OCI-LY1 (cell line): ENCODE data around the gene MADD.

Experiments used
- H2AFZ ChIP-seq: fragments of 200-600 bp; sonication (generic), shearing (Covaris generic); 2 replicates; pipeline ENCODE4 v1.6.0; 2014; ENCODE audit warnings: antibody characterized with exemption, mild to moderate bottlenecking, low read length
- H3F3A ChIP-seq: fragments of 200-600 bp; sonication (generic), shearing (Covaris generic); 2 replicates; pipeline ENCODE4 v1.6.0; 2014; ENCODE audit warnings: mild to moderate bottlenecking, antibody characterized with exemption, low read length, moderate library complexity; ENCODE audit not compliant: insufficient read depth
- H3K27ac ChIP-seq: fragments of 200-600 bp; sonication (generic); 2 replicates; pipeline ENCODE4 v1.5.1; 2014; ENCODE audit warnings: low read length, mixed run types, mild to moderate bottlenecking, low read depth; ENCODE audit not compliant: poor library complexity, severe bottlenecking
- H3K27me3 ChIP-seq: fragments of 200-600 bp; sonication (generic); 2 replicates; pipeline ENCODE4 v1.6.0; 2014; ENCODE audit warnings: antibody characterized with exemption, mild to moderate bottlenecking, low read length, moderate library complexity; ENCODE audit not compliant: insufficient read depth
- H3K36me3 ChIP-seq: fragments of 200-600 bp; sonication (generic); 2 replicates; pipeline ENCODE4 v1.6.1; 2014; ENCODE audit warnings: mild to moderate bottlenecking, antibody characterized with exemption, low read length, moderate library complexity, mixed read lengths; ENCODE audit not compliant: insufficient read depth
- H3K4me1 ChIP-seq: fragments of 200-600 bp; sonication (generic); 2 replicates; pipeline ENCODE4 v1.5.1; 2014; ENCODE audit warnings: mild to moderate bottlenecking, low read length, moderate library complexity; ENCODE audit not compliant: insufficient read depth, severe bottlenecking
- H3K4me2 ChIP-seq: fragments of 200-600 bp; sonication (generic), shearing (Covaris generic); 2 replicates; pipeline ENCODE4 v1.6.1; 2014; ENCODE audit warnings: low read length
- H3K4me3 ChIP-seq: fragments of 200-600 bp; sonication (generic); 2 replicates; pipeline ENCODE4 v1.5.1; 2014; ENCODE audit warnings: low read length, low read depth, mild to moderate bottlenecking, mixed read lengths; ENCODE audit not compliant: poor library complexity, severe bottlenecking
- H3K79me2 ChIP-seq: fragments of 200-600 bp; shearing (Covaris generic); 2 replicates; pipeline ENCODE4 v1.6.1; 2016; ENCODE audit warnings: mixed run types, low read length, mixed read lengths; ENCODE audit not compliant: insufficient read depth
- H3K9ac ChIP-seq: fragments of 200-600 bp; sonication (generic), shearing (Covaris generic); 2 replicates; pipeline ENCODE4 v1.6.1; 2014; ENCODE audit warnings: mild to moderate bottlenecking, low read length, mixed read lengths
- H3K9me2 ChIP-seq: fragments of 200-600 bp; sonication (generic), shearing (Covaris generic); 2 replicates; pipeline ENCODE4 v1.6.1; 2014; ENCODE audit warnings: low read depth, mild to moderate bottlenecking, low read length, mixed read lengths
- H3K9me3 ChIP-seq: fragments of 200-600 bp; shearing (Covaris generic); 2 replicates; pipeline ENCODE4 v1.6.1; 2014; ENCODE audit warnings: low read length, mixed read lengths
- H4K20me1 ChIP-seq: fragments of 200-600 bp; sonication (generic), shearing (Covaris generic); 2 replicates; pipeline ENCODE4 v1.6.0; 2016; ENCODE audit warnings: mild to moderate bottlenecking, low read length; ENCODE audit not compliant: insufficient read depth
- EZH2 ChIP-seq: fragments of 200-600 bp; sonication (generic), shearing (Covaris generic); IDR thresholded peaks from 2 replicates; pipeline ENCODE4 v1.8.0; 2017; ENCODE audit warnings: borderline replicate concordance, mixed run types, mild to moderate bottlenecking, antibody characterized with exemption, low read length, moderate library complexity, mixed read lengths
- TF ChIP-seq, protein P1 (sequence below): fragments of 200-600 bp; sonication (generic), shearing (Covaris generic); IDR thresholded peaks from 2 replicates; pipeline ENCODE4 v1.5.1; 2017; ENCODE audit warnings: mild to moderate bottlenecking, antibody characterized with exemption, low read length, moderate library complexity, mixed read lengths

Gene MADD

DNA sequence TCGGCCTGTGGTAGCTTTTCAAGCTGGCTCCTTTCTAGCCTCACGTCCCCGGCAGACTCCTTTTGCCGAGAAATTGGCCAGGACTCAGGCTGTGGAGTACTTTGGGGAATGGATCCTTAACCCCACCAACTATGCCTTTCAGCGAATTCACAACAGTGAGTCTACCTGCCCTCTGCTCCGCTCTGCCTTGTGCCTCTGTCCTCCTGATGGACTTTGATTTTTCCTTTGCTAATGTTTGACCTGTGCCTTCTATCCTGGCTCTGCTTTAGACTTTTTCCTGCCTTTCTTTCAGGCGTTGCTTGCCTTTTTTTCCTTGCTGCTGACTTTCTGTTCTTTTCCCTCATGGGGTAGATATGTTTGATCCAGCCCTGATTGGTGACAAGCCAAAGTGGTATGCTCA lies 12.5 kb downstream of the MADD start:
- Histone ChIP-seq H3K4me2 (no peak overlapping the region), H3K4me1 (no peaks in the 10 kb centered on the region), H3K27me3 (no peaks in the 10 kb centered on the region), H3K27ac (no peak overlapping the region), H4K20me1 (no peaks in the 10 kb centered on the region), H2AFZ (no peak overlapping the region), H3K79me2 (no peaks in the 10 kb centered on the region), H3K9me3 (no peaks in the 10 kb centered on the region), H3F3A (no peaks in the 10 kb centered on the region), H3K9me2 (no peaks in the 10 kb centered on the region), H3K36me3 (peaks cover 81% of the 10 kb centered on the region), H3K4me3 (no peak overlapping the region), H3K9ac (no peak overlapping the region)
- no peak for TF ChIP-seq EZH2
- TF ChIP-seq, protein P1, sequence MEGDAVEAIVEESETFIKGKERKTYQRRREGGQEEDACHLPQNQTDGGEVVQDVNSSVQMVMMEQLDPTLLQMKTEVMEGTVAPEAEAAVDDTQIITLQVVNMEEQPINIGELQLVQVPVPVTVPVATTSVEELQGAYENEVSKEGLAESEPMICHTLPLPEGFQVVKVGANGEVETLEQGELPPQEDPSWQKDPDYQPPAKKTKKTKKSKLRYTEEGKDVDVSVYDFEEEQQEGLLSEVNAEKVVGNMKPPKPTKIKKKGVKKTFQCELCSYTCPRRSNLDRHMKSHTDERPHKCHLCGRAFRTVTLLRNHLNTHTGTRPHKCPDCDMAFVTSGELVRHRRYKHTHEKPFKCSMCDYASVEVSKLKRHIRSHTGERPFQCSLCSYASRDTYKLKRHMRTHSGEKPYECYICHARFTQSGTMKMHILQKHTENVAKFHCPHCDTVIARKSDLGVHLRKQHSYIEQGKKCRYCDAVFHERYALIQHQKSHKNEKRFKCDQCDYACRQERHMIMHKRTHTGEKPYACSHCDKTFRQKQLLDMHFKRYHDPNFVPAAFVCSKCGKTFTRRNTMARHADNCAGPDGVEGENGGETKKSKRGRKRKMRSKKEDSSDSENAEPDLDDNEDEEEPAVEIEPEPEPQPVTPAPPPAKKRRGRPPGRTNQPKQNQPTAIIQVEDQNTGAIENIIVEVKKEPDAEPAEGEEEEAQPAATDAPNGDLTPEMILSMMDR, result no peak

DNA sequence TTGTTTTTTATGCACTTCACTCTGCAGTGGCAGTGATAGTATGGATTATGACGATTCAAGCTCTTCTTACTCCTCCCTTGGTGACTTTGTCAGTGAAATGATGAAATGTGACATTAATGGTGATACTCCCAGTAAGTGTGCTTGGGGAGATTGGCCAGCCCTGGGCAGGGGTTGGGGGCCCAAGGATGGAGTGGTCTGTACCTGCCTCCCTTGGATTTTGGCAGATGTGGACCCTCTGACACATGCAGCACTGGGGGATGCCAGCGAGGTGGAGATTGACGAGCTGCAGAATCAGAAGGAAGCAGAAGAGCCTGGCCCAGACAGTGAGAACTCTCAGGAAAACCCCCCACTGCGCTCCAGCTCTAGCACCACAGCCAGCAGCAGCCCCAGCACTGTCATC lies 14.2 kb downstream of the MADD start:
- Histone ChIP-seq H4K20me1 (no peaks in the 10 kb centered on the region), H3K9ac (no peak overlapping the region), H3F3A (no peaks in the 10 kb centered on the region), H3K27ac (no peak overlapping the region), H3K36me3 (peaks cover 83% of the 10 kb centered on the region), H3K79me2 (no peaks in the 10 kb centered on the region), H3K27me3 (no peaks in the 10 kb centered on the region), H2AFZ (no peak overlapping the region), H3K4me3 (no peak overlapping the region), H3K4me1 (no peaks in the 10 kb centered on the region), H3K4me2 (no peak overlapping the region), H3K9me2 (no peaks in the 10 kb centered on the region), H3K9me3 (no peaks in the 10 kb centered on the region)
- TF ChIP-seq, protein P1, result no peak
- TF ChIP-seq EZH2, result no peak

DNA sequence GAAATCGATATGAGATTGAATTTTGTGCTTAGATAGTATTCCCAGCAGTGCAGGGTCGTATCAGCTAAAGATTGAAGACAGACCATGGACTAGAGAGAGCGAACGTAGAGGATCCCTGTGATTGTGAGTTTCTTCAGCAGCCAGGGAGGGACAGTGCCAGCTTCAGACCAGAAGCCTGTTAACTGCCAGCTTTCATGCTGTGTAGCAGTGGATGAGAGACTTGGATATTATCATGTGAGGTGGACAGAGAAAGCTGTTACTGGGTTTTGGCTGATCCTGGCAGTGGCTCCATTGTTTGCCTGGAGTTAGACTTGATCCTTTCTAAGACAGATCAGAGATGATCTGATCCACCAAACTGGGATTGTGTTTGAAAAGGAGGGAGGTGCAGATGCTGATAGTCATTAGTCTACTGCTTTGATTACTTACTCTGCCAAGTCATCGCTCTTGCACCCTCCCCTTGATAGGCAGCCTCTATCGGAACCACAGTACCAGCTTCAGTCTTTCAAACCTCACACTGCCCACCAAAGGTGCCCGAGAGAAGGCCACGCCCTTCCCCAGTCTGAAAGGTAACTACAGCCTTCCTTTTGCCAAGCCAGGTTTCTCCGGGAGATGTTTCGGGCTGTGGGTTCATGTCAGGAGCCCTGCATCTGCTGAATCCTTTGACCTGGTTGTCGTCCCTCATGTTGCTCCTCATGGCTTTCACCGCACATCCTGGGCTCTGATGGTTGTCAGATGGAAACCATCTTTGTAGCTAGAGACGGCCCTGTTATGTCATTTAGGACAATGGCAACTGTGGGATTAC lies 16.2 kb downstream of the MADD start:
- TF ChIP-seq, protein P1, result no peak
- no peak for TF ChIP-seq EZH2
- Histone ChIP-seq H3K27me3 (no peaks in the 10 kb centered on the region), H3K79me2 (no peaks in the 10 kb centered on the region), H3K9me2 (no peaks in the 10 kb centered on the region), H3K4me2 (no peak overlapping the region), H3K36me3 (peaks cover 86% of the 10 kb centered on the region), H3K27ac (no peak overlapping the region), H3K4me1 (no peaks in the 10 kb centered on the region), H2AFZ (no peak overlapping the region), H3K9ac (no peak overlapping the region), H4K20me1 (no peaks in the 10 kb centered on the region), H3F3A (no peaks in the 10 kb centered on the region), H3K4me3 (no peak overlapping the region), H3K9me3 (no peaks in the 10 kb centered on the region)
